Adrenal gland (tissue), 5 donors: ENCODE results near the gene NUTM2G.
"Not testable (repeated sequence)": the region's sequence is repeated elsewhere in the genome, so short reads cannot be mapped to it uniquely, and the experiment has no call there.

Experiments
- POLR2A ChIP-seq, 2 donors: fragments of 450-650 bp; IDR thresholded peaks; one replicate each; pipeline ENCODE4 v1.6.1; 2017; ENCODE audit warnings: antibody characterized with exemption in 2 of 2, mild to moderate bottlenecking in 2 of 2, moderate library complexity in 1 of 2
- TF ChIP-seq, protein P1 (sequence below), 6 experiments: fragments of 450-650 bp in 4 of 6; fragments of 200-600 bp in 2 of 6; sonication (generic) in 1 of 6; IDR thresholded peaks; 1 replicate in 5 of 6; 2 replicates in 1 of 6; pipeline versions ENCODE4 v1.5.1 to v1.8.0; 2016 to 2021; ENCODE audit warnings: antibody characterized with exemption in 6 of 6, mild to moderate bottlenecking in 2 of 6, moderate library complexity in 1 of 6
- donor health status: DM: no; HTN: no; CAD: no.

- TF ChIP-seq, protein P1, sequence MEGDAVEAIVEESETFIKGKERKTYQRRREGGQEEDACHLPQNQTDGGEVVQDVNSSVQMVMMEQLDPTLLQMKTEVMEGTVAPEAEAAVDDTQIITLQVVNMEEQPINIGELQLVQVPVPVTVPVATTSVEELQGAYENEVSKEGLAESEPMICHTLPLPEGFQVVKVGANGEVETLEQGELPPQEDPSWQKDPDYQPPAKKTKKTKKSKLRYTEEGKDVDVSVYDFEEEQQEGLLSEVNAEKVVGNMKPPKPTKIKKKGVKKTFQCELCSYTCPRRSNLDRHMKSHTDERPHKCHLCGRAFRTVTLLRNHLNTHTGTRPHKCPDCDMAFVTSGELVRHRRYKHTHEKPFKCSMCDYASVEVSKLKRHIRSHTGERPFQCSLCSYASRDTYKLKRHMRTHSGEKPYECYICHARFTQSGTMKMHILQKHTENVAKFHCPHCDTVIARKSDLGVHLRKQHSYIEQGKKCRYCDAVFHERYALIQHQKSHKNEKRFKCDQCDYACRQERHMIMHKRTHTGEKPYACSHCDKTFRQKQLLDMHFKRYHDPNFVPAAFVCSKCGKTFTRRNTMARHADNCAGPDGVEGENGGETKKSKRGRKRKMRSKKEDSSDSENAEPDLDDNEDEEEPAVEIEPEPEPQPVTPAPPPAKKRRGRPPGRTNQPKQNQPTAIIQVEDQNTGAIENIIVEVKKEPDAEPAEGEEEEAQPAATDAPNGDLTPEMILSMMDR (IDR thresholded peaks at IDR 0.05), result not testable (repeated sequence)
- not testable (repeated sequence) for TF ChIP-seq POLR2A (IDR thresholded peaks at IDR 0.05)
Observed at GRCh38 chr9:96928543-96928942, at the start of gene NUTM2G.
